Endodermal cell (in vitro differentiated cells): ENCODE data around the gene NDST3. TPM values are rescaled to one million over a fixed set of nuclear protein-coding genes. Genes with fewer than 3 reads are reported as not detected.

ENCODE experiments used
- DNase-seq: peaks from one replicate; pipeline ENCODE4 v3.0.0-alpha.2; 2017
- H3K27ac ChIP-seq: 2 replicates; pipeline ENCODE4 v1.5.1; 2013; ENCODE audit warnings: mild to moderate bottlenecking, low read depth, low read length, moderate library complexity
- H3K27me3 ChIP-seq: 2 replicates; pipeline ENCODE4 v1.6.1; 2013; ENCODE audit warnings: mild to moderate bottlenecking, low read length, moderate library complexity; ENCODE audit not compliant: insufficient read depth, control insufficient read depth, poor library complexity, severe bottlenecking
- H3K36me3 ChIP-seq: 2 replicates; pipeline ENCODE4 v1.7.0; 2013; ENCODE audit warnings: mild to moderate bottlenecking, low read length, moderate library complexity; ENCODE audit not compliant: control insufficient read depth, insufficient read depth
- H3K4me1 ChIP-seq: one replicate; pipeline ENCODE4 v1.7.0; 2013; ENCODE audit warnings: low read length; ENCODE audit not compliant: control insufficient read depth, insufficient read depth
- H3K4me3 ChIP-seq: 2 replicates; pipeline ENCODE4 v1.5.1; 2013; ENCODE audit warnings: mild to moderate bottlenecking, low read length, moderate library complexity
- H3K9ac ChIP-seq: 2 replicates; pipeline ENCODE4 v1.6.1; 2013; ENCODE audit warnings: mild to moderate bottlenecking, low read length, moderate library complexity; ENCODE audit not compliant: poor library complexity, severe bottlenecking; ENCODE audit errors: extremely low read depth
- H3K9me3 ChIP-seq: 2 replicates; pipeline ENCODE4 v1.6.1; 2013; ENCODE audit warnings: mild to moderate bottlenecking, low read length, moderate library complexity; ENCODE audit not compliant: control insufficient read depth
- H3K27ac Mint-ChIP-seq: 2 replicates; pipeline ENCODE4 v1.8.0; 2020; ENCODE audit warnings: mixed read lengths
- H3K27me3 Mint-ChIP-seq: 2 replicates; pipeline ENCODE4 v1.8.0; 2021; ENCODE audit warnings: mild to moderate bottlenecking, mixed read lengths; ENCODE audit not compliant: insufficient read depth
- H3K36me3 Mint-ChIP-seq: 2 replicates; pipeline ENCODE4 v1.8.0; 2020; ENCODE audit warnings: low read depth, mixed read lengths
- H3K4me1 Mint-ChIP-seq: 2 replicates; pipeline ENCODE4 v1.8.0; 2020; ENCODE audit warnings: mixed read lengths
- H3K4me3 Mint-ChIP-seq: 2 replicates; pipeline ENCODE4 v1.8.0; 2020; ENCODE audit warnings: mild to moderate bottlenecking, moderate library complexity, mixed read lengths
- H3K9me3 Mint-ChIP-seq: 2 replicates; pipeline ENCODE4 v1.8.0; 2020; ENCODE audit warnings: mild to moderate bottlenecking, mixed read lengths
- WGBS, 2 experiments: methylation state at CpG; one replicate each; pipeline versions ENCODE4 v1.1.5 to v1.1.7; 2013; ENCODE audit warnings: missing lambda C conversion rate in 2 of 2, mixed read lengths in 1 of 2; ENCODE audit not compliant: insufficient coverage in 1 of 2, insufficient read length in 1 of 2; 5-methylcytosine and 5-hydroxymethylcytosine counted together
- total RNA-seq, 2 donors: library from RNA; stranded (reverse); fragmentation: NEBNext Ultra II Directional in 1 of 2; extraction: Animal tissue kit (Norgen Biotek cat#: 25700) in 1 of 2; gene quantifications; 2 replicates in 1 of 2; 3 replicates in 1 of 2; pipeline ENCODE4 v1.2.1, GENCODE V29; 2021
- TF ChIP-seq, protein P1 (sequence below): fragments of 200-600 bp; sonication (generic); conservative IDR thresholded peaks from 2 replicates; pipeline ENCODE4 v1.5.0; 2021; ENCODE audit warnings: antibody characterized with exemption, mild to moderate bottlenecking

The NDST3 gene
- total RNA-seq, 2 donors from 2014 or later: 0.62 to 0.71 TPM

DNA sequence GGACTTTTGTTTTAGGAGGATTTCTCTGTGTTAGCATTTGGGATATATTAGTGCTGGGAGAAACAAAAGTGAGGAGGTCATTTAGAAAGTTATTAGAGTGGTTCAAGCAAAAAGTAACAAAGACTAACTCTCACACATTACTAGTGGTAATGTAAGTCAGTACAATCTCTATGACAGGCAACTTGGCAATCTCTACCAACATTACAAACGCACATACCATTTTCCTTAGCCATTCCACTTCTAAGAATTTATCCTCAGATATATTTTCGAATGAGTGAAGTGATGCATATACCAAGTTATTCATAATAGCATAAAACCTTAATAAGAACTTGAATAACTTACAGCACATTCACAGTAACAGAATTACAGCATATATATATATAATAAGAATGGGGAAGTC, 172.3 kb downstream of the NDST3 start:
- DNase-seq: no peak
- Mint-ChIP-seq H3K4me1 (peaks cover 30% of the 10 kb centered on the region), H3K4me3 (no peak overlapping the region), H3K27me3 (no peaks in the 10 kb centered on the region), H3K27ac (no peak overlapping the region), H3K9me3 (peaks cover 17% of the 10 kb centered on the region), H3K36me3 (peaks cover 4% of the 10 kb centered on the region)
- TF ChIP-seq, protein P1, sequence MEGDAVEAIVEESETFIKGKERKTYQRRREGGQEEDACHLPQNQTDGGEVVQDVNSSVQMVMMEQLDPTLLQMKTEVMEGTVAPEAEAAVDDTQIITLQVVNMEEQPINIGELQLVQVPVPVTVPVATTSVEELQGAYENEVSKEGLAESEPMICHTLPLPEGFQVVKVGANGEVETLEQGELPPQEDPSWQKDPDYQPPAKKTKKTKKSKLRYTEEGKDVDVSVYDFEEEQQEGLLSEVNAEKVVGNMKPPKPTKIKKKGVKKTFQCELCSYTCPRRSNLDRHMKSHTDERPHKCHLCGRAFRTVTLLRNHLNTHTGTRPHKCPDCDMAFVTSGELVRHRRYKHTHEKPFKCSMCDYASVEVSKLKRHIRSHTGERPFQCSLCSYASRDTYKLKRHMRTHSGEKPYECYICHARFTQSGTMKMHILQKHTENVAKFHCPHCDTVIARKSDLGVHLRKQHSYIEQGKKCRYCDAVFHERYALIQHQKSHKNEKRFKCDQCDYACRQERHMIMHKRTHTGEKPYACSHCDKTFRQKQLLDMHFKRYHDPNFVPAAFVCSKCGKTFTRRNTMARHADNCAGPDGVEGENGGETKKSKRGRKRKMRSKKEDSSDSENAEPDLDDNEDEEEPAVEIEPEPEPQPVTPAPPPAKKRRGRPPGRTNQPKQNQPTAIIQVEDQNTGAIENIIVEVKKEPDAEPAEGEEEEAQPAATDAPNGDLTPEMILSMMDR: no peak
- no peaks in the 10 kb centered on the region for H3K4me1 ChIP-seq
- 100% methylated on average over 1 of the region's 2 CpGs; no CpG with 5 or more reads in 1 of the 2 experiments for WGBS, 2 experiments
- no peak overlapping the region for H3K4me3 ChIP-seq
- H3K36me3 ChIP-seq: no peaks in the 10 kb centered on the region
- H3K27ac ChIP-seq: no peak overlapping the region
- no peak overlapping the region for H3K9ac ChIP-seq
- H3K27me3 ChIP-seq: no peaks in the 10 kb centered on the region
- H3K9me3 ChIP-seq: peaks cover 13% of the 10 kb centered on the region

DNA sequence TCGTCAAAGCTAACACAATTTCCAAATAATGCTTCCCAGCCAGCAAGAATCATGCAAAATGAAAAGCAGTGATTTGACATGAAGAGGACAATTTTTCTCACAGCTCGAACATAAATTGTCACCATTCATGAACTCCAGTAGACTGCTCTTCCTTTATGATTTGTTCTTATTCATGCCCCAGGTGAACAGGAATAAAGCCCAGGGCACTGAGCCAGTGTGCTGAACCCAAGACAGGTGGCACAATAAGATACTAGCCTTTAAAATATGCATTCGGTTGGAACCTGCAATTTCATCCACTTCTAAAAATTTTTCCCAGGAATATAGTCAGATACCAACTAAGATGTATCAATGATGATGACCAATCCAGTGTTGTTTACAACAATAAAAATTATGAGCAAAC, 178.8 kb downstream of the NDST3 start:
- Mint-ChIP-seq H3K4me1 (peaks cover 17% of the 10 kb centered on the region), H3K27ac (no peak overlapping the region), H3K4me3 (no peak overlapping the region), H3K9me3 (no peaks in the 10 kb centered on the region), H3K27me3 (no peaks in the 10 kb centered on the region), H3K36me3 (no peaks in the 10 kb centered on the region)
- Histone ChIP-seq H3K27me3 (no peaks in the 10 kb centered on the region), H3K9ac (no peak overlapping the region), H3K36me3 (no peaks in the 10 kb centered on the region), H3K27ac (no peak overlapping the region), H3K4me1 (no peaks in the 10 kb centered on the region), H3K9me3 (no peaks in the 10 kb centered on the region), H3K4me3 (no peak overlapping the region)
- WGBS, 2 experiments: 93 to 95% methylated on average over 2 to 3 of the region's 3 CpGs
- TF ChIP-seq, protein P1: no peak
- DNase-seq: no peak

DNA sequence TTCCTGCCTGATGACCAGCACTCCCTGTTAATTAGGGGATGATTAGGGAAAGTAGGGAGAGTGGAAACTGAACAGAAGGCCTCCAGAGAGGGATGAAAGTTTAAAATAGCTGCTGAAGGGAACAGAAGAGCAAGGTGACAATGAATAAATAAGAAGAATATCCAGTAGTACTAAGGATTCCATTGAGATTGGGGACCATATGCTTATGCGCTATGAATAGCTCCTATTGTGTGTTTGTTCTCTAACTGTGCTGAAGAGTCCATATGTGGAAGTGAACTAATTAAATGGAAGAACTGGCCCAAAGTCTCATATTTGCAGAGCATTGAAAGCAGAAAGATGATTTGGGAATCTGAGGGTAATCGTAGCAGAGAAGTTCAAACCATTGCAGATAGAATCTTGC, 181.5 kb downstream of the NDST3 start:
- H3K27me3 Mint-ChIP-seq: no peaks in the 10 kb centered on the region
- no peaks in the 10 kb centered on the region for H3K36me3 Mint-ChIP-seq
- no peaks in the 10 kb centered on the region for H3K4me1 Mint-ChIP-seq
- Histone ChIP-seq H3K36me3 (no peaks in the 10 kb centered on the region), H3K4me3 (no peak overlapping the region), H3K9me3 (no peaks in the 10 kb centered on the region), H3K9ac (no peak overlapping the region), H3K27me3 (no peaks in the 10 kb centered on the region), H3K4me1 (no peaks in the 10 kb centered on the region), H3K27ac (no peak overlapping the region)
- no peak overlapping the region for H3K4me3 Mint-ChIP-seq
- no peak for DNase-seq
- WGBS, 2 experiments: 95 to 97% methylated on average over 2 of the region's 2 CpGs
- TF ChIP-seq, protein P1: no peak
- no peaks in the 10 kb centered on the region for H3K9me3 Mint-ChIP-seq
- H3K27ac Mint-ChIP-seq: no peak overlapping the region
